ENCODE data around the gene ALX4.

The ALX4 gene

DNA sequence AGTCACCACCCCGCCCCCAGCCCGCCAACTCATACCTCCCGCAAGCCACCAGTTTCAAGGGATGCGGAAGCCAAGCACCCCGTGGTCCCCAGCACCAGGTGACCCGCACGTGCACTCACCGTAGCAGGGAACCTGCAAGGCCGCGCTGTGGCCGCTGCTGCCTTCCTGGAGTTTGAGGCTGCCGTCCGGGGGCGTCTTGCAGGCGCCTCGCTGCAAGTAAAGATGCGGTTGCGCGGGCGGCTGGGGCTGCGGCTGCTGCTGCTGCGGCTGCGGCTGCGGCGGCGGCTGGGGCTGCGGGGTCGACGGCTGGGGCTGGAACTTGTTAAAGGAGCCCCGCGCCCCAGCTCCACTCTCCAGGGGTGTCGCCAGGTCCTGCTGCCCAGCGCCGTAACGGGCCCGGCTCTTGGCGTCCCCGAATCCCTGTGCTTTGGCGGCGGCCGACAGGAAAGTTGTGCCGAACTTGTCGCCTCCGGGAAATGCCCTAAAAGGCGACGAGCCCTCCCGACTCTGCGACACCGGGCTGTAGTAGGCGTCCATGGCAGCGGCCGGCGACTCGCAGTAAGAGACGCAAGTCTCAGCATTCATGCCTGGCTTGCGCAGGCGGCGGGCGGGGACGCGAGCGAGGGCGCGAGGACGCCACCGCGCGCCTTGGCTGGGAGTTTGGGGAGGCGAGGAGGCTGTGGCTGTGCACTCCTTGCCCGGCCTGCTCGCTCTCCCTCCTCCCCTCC, at the start of gene ALX4:
Gene ALX4, minus strand, starts transcription at position 662 of the 728 bp plus-strand sequence. Its CDS starts 77 bp downstream, at position 585.
- no peak for DNase-seq

DNA sequence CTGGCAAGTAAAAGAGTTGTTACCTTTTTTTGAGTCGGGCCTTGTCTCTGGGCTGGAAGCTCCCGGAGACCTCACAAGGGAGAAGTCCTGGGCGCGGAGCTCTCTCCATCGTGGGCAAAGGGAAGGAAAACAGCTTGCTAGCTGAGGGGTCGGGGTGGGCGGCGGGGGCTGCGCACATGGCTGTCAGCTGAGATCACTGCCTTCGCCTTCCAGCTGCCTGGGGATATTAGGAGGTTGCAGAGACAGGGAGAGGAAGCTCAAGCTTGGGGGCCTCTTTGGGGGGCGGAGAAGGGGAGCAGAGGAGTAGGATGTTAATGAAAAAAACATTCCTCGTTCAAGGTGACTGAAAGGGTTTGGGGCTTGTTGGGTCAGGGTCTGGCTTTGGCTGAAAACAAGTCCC, 49.2 kb upstream of the ALX4 start:
- no peak for DNase-seq

DNA sequence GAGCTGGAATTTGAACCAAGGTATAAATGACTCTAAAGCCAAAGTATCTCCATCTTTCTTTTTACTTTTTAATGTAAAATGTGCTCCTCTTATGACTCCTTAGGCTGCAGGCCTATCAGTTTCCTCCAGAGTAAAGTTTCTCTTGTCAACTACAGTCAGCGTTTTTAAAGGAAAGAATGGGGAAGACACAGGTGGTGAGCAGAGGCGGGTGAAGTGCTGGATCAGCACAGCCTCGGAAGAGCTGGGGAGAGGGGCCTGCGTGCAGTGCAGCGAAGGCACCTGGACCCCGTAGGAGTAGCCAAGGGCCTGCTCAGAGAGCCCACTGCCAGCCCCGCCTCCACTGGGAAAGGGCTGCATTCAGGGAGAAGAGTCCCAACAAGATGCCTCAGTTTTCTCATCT, 48.8 kb upstream of the ALX4 start:
- no peak for DNase-seq

- DNase-seq = no peak
Measured at GRCh38 chr11:44357711-44358110, 47.8 kb upstream of the ALX4 start.

GRCh38 chr11:44356351-44356750, 46.4 kb upstream of the ALX4 start:
- DNase-seq = no peak

- no peak for DNase-seq
Measured at GRCh38 chr11:44351898-44352498, 42.1 kb upstream of the ALX4 start.

DNA sequence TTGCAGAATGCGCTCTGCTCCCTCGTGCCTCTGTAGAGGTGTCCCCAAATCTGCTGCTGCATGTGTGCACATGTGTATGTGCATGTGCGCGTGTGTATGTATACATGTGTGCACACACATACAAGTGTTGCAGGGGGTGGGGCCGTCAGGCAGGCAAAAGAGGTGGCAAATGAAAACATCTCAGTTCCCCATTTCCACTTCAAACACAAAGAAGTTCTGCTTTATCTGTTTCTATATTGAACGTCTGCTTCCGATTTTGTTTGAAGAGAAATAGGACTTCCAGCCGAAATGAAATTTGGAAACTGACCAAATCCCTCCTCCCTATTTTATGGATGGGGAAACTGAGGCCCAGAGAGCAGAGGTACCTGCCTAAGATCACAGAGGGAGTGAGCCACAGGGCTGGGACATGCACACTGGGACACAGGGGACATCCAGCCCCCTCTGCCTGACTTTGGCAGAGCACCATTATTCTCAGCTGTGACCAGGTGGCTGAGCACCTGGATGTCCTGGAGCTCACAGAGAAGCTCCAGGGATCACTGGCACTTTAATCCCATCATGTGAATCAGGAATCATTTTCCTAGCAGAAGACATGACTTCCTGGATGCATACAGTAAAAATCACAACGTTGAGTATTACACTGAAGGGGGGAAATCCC, 41.2 kb upstream of the ALX4 start:
- DNase-seq = no peak

DNA sequence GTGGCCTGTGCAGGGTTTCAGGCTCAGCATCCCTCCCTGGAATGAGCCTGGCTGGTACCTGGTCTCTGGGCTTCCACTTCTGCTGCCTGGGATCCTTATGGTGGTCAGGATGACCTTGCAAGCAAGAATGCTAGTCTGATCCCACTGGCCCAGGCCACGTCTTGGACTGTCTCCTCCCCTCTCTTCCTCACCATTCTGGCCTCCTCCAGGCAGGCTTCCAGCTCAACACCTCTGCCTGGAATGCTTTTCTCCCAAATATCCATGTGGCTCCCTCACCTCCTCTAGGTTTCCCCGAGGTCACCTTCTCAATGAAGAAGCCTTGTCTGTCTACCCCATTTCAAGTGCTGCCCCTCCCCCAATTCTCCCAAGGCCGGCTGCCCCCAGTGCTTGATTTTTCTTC, 39.4 kb upstream of the ALX4 start:
- no peak for DNase-seq

- no peak for DNase-seq
Measured at GRCh38 chr11:44348721-44349120, 38.8 kb upstream of the ALX4 start.

DNA sequence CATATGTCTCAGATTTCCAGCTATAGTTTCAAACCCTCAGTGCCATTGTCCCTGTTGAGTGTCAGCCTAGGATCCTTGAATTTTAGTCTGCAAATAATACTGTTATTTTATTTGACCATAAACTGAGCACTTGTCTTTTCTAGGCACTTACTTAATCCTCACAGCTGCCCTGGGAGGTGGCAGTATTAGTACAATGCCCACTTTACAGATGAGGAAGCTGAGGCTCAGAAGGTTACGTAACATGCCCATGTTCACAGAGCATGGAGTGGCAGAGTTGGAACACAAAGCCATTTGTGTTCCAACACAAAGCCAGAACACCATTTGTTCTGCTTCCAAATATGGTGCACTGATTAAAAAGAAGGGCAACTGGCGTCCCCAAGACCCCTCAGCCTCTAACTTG, 38.2 kb upstream of the ALX4 start:
- no peak for DNase-seq

GRCh38 chr11:44347538-44347937, 37.6 kb upstream of the ALX4 start:
- no peak for DNase-seq

DNA sequence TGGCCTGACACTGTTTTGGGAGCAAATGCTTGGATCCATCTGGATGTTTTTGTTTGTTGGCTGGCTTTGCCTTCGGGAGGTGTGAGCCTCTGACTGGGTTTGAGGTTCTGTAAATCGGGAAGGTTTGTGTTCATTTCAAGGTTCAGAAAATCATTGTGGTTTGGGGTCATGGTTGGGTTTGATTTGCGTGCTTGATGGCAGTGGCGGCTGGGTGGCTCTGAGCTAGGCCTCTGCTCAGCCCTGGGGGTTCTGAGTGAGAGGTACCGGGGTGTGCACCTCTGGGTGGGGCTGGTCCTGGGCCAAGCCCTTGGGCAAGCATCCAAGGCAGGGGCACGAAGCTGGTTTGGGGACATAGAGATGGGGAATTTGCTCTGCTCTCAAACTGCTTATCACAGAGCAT, 37.0 kb upstream of the ALX4 start:
- DNase-seq = no peak

GRCh38 chr11:44345781-44346180, 35.8 kb upstream of the ALX4 start:
- no peak for DNase-seq

DNA sequence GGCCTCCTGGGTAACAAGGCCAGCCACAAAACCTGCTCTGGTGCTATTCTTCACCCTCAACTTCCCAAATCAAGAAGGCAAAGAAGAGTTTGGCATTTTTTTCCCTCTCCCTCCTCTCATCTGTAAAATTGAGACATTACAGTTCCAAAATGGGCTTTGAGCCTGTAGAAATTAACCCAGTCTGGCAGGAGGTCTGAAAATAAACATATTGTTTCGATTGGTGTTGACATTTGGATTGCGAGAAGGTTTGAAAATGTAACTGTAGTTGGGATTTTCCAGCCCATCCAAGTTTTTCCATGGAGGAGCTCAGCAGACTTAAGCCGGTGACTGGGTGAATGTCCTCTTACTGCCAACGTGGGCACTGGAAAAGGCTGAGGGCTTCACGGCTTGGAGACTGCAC, 35.0 kb upstream of the ALX4 start:
- DNase-seq = no peak

- DNase-seq = no peak
Measured at GRCh38 chr11:44344423-44344820, 34.5 kb upstream of the ALX4 start.

DNA sequence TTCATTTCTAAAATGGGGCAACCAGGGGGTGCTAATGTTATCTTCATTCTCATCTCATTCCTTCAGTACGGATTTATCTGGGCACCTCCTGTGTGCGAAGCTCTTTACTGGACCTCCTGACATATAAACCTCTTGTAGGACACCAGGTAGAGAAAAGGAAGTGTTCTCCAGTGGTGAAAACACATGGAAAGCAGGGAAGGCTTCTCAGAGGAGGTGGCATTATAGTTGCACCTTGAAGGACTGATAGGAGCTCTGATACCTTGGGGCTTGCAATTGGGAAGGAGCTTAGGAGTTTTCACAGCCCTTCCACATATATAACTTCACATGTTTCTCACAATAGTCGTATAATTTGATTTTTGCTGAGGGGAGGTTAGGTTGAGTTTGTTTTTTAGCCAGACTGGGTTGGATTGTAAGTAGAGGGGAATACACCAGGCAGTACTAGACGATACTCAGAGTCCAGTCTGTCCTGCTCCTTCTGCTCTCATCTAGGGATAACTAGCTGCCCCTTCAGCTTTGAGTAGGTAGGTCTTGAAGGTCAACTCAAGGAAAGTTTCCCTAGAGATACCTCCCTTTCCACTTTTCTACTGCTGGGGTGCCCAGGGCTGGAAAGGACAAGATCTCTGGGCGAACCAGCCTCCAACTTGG, 34.0 kb upstream of the ALX4 start:
- DNase-seq = no peak

DNA sequence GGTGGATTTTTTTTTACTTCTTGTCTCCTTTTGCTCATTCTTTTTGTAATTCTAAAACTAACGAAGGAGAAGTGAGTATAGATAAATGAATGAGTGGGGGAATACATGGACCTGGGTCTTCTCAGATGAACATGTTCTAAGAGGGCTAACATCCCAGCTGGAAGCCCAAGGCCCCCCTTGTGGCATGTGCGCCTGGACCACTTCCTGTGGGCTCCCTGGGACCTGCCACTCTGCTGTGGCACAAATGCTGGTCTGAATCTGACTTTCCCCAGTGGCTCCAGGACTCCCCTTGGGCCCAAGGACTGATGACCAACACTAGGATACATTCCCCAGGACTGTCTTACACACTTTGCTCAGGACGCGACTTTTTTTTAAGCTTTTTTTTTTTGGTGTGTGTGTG, 32.7 kb upstream of the ALX4 start:
- DNase-seq = no peak

- no peak for DNase-seq
Measured at GRCh38 chr11:44340656-44341055, 30.7 kb upstream of the ALX4 start.

DNA sequence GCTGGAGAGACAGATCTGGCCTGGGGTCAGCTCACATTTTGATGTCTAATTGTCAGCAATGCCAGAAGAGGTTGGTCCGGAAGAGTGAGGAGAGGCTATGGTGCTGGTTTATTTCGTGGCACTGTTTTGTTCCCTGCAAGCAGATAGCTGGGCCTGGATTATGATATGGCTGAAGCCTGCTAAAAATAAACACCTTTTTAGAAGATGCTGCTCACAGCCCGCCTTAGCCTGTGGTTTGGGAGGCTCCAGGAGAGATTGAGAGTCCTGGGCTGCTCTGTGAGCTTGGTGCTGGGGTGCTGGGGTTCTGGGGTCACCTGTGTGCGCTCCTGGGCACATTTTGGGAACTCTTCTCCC, 29.6 kb upstream of the ALX4 start:
- DNase-seq = no peak

GRCh38 chr11:44338698-44339529, 29.0 kb upstream of the ALX4 start:
- no peak for DNase-seq

GRCh38 chr11:44338026-44338425, 28.1 kb upstream of the ALX4 start:
- no peak for DNase-seq

- DNase-seq = no peak
Measured at GRCh38 chr11:44335919-44336318, 26.0 kb upstream of the ALX4 start.
